ENCODE measurements around the gene FGF19.

DNA sequence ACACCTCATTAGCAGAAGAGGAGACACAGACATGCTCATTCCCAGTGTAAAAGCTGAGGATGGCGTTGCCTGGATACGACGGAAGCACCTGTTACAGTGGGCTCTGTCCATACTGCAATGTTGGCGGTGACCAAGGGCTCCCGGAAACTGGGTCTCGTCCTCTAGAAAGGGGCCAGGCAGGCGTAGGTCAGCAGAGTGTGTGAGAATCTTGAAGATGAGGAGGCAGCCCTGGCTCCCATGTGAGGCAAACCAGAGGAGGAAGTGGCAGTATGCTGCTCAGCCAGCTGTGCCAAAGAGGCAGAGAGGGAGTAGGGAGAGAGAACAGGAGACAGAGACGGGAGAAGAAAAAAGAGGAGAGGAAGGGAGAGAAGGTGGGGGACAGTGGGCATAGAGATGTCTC, 38.9 kb downstream of the FGF19 start:
- TF ChIP-seq, protein P1, sequence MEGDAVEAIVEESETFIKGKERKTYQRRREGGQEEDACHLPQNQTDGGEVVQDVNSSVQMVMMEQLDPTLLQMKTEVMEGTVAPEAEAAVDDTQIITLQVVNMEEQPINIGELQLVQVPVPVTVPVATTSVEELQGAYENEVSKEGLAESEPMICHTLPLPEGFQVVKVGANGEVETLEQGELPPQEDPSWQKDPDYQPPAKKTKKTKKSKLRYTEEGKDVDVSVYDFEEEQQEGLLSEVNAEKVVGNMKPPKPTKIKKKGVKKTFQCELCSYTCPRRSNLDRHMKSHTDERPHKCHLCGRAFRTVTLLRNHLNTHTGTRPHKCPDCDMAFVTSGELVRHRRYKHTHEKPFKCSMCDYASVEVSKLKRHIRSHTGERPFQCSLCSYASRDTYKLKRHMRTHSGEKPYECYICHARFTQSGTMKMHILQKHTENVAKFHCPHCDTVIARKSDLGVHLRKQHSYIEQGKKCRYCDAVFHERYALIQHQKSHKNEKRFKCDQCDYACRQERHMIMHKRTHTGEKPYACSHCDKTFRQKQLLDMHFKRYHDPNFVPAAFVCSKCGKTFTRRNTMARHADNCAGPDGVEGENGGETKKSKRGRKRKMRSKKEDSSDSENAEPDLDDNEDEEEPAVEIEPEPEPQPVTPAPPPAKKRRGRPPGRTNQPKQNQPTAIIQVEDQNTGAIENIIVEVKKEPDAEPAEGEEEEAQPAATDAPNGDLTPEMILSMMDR (IDR thresholded peaks at IDR 0.05; ENCODE audit: poor library complexity, severe bottlenecking), result no peak
- no peak for TF ChIP-seq EZH2 (IDR thresholded peaks at IDR 0.05; ENCODE audit: borderline replicate concordance, insufficient read depth, low read length, poor library complexity, severe bottlenecking)
- TF ChIP-seq POLR2AphosphoS5 (IDR thresholded peaks at IDR 0.05), result no peak
- no peak for TF ChIP-seq SMC3 (conservative IDR thresholded peaks at IDR 0.05; ENCODE audit: poor library complexity)
- TF ChIP-seq, protein P2, sequence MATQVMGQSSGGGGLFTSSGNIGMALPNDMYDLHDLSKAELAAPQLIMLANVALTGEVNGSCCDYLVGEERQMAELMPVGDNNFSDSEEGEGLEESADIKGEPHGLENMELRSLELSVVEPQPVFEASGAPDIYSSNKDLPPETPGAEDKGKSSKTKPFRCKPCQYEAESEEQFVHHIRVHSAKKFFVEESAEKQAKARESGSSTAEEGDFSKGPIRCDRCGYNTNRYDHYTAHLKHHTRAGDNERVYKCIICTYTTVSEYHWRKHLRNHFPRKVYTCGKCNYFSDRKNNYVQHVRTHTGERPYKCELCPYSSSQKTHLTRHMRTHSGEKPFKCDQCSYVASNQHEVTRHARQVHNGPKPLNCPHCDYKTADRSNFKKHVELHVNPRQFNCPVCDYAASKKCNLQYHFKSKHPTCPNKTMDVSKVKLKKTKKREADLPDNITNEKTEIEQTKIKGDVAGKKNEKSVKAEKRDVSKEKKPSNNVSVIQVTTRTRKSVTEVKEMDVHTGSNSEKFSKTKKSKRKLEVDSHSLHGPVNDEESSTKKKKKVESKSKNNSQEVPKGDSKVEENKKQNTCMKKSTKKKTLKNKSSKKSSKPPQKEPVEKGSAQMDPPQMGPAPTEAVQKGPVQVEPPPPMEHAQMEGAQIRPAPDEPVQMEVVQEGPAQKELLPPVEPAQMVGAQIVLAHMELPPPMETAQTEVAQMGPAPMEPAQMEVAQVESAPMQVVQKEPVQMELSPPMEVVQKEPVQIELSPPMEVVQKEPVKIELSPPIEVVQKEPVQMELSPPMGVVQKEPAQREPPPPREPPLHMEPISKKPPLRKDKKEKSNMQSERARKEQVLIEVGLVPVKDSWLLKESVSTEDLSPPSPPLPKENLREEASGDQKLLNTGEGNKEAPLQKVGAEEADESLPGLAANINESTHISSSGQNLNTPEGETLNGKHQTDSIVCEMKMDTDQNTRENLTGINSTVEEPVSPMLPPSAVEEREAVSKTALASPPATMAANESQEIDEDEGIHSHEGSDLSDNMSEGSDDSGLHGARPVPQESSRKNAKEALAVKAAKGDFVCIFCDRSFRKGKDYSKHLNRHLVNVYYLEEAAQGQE (IDR thresholded peaks at IDR 0.05; ENCODE audit: borderline replicate concordance), result no peak
- TF ChIP-seq RAD21 (conservative IDR thresholded peaks at IDR 0.05), result no peak
- TF ChIP-seq EP300 (conservative IDR thresholded peaks at IDR 0.05; ENCODE audit: poor library complexity, severe bottlenecking), result no peak
- no peak for TF ChIP-seq TAF1 (IDR thresholded peaks at IDR 0.05; ENCODE audit: low read depth)
- TF ChIP-seq MXI1 (conservative IDR thresholded peaks at IDR 0.05; ENCODE audit: poor library complexity, severe bottlenecking), result no peak
